DND-41 (cell line): ENCODE results near the gene ZCCHC3.

Source experiments
- ATAC-seq: fragments of 200-7000 bp; cut with Tn5 transposase; 3 replicates; pipeline ENCODE4 v1.9.1; 2021; ENCODE audit warnings: low read depth; ENCODE audit not compliant: insufficient read depth
- DNase-seq: peaks from one replicate; pipeline ENCODE4 v3.0.0-alpha.2; 2020
- H2AFZ ChIP-seq: 2 replicates; pipeline ENCODE4 v1.6.0; 2012; ENCODE audit warnings: low read depth, low read length
- H3K27ac ChIP-seq: 2 replicates; pipeline ENCODE4 v1.5.1; 2012; ENCODE audit warnings: low read length, inconsistent platforms
- H3K27me3 ChIP-seq: fragments of 200-600 bp; sonication (generic); 2 replicates; pipeline ENCODE4 v1.6.0; 2012; ENCODE audit warnings: low read length, mild to moderate bottlenecking, inconsistent platforms; ENCODE audit not compliant: insufficient read depth, poor library complexity
- H3K36me3 ChIP-seq: 2 replicates; pipeline ENCODE4 v1.5.1; 2012; ENCODE audit warnings: low read length, inconsistent platforms; ENCODE audit not compliant: insufficient read depth
- H3K4me1 ChIP-seq: 2 replicates; pipeline ENCODE4 v1.5.1; 2012; ENCODE audit warnings: mild to moderate bottlenecking, low read length; ENCODE audit not compliant: insufficient read depth
- H3K4me2 ChIP-seq: 2 replicates; pipeline ENCODE4 v1.6.0; 2012; ENCODE audit warnings: mild to moderate bottlenecking, moderate library complexity, low read length, inconsistent platforms; ENCODE audit not compliant: insufficient read depth
- H3K4me3 ChIP-seq, 2 experiments: fragments of 200-600 bp in 1 of 2; shearing (Covaris generic) in 1 of 2; 2 replicates each; pipeline ENCODE4 v1.5.1; 2012 to 2016; ENCODE audit warnings: inconsistent platforms in 2 of 2, low read length in 2 of 2, mild to moderate bottlenecking in 2 of 2, low read depth in 1 of 2, moderate library complexity in 1 of 2
- H3K79me2 ChIP-seq: 2 replicates; pipeline ENCODE4 v1.6.0; 2012; ENCODE audit warnings: low read length, inconsistent platforms; ENCODE audit not compliant: insufficient read depth
- H3K9ac ChIP-seq: 2 replicates; pipeline ENCODE4 v1.6.0; 2012; ENCODE audit warnings: low read depth, mild to moderate bottlenecking, inconsistent platforms, low read length, moderate library complexity
- H3K9me3 ChIP-seq: 2 replicates; pipeline ENCODE4 v1.5.1; 2012; ENCODE audit warnings: low read length, moderate library complexity, mild to moderate bottlenecking, inconsistent platforms; ENCODE audit not compliant: insufficient read depth, severe bottlenecking
- H4K20me1 ChIP-seq: 2 replicates; pipeline ENCODE4 v1.6.0; 2012; ENCODE audit warnings: low read length; ENCODE audit not compliant: insufficient read depth
- EZH2 ChIP-seq: IDR thresholded peaks from 3 replicates; pipeline ENCODE4 v1.6.1; 2012; ENCODE audit warnings: borderline replicate concordance, low read depth, mild to moderate bottlenecking, moderate library complexity, low read length, inconsistent platforms; ENCODE audit not compliant: severe bottlenecking
- TF ChIP-seq, protein P1 (sequence below): IDR thresholded peaks from 2 replicates; pipeline ENCODE4 v1.5.1; 2012; ENCODE audit warnings: borderline replicate concordance, low read length, moderate library complexity, mild to moderate bottlenecking; ENCODE audit not compliant: poor library complexity, severe bottlenecking; ENCODE audit errors: extremely low read depth

The ZCCHC3 gene

DNA sequence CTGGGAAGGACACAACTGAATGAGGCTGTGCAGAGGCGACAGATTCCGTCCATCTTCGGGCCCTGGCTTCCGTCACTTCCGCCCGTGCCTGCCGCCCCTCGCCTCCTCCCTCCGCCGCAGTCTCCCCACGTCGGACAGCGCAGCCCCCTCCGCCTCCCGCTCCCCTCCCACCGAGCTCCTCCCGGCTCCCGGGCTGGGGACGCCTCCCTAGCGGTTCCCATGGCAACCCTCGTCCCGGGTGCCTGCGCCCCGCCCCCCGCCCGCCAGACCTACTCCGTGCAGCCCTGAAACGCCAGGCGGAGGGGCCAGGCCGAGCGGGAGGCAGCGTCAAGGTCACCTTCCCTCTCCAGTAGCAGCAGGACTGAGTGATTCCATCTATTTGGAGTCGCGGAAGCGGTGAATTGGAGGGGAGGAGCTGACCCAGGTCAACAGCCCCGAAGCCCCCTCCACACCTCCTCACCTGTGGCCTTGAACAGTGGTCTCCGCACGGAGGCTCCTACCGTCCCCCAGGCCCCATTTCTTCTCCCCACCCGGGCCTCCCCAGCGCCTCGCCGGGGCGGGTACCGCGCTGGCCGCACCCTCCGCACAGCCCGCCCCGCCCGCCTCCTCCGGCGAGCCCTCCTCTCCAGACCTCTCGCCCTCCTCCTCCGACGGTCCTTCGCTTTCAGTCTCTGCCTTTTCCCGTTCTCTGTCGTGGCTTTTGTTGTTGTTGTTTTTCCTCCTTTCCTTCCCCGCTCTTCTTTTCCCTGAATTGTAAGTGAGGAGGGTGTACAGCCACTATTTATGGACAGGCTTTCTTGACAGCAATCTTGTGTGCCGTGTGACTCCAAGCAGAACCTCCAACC, 50.5 kb downstream of the ZCCHC3 start:
- Histone ChIP-seq H3K27me3 (peaks cover 6% of the 10 kb centered on the region), H3K9me3 (no peaks in the 10 kb centered on the region), H2AFZ (peak overlapping the region; percentile 69), H3K27ac (no peak overlapping the region), H3K4me1 (peaks cover 18% of the 10 kb centered on the region), H3K36me3 (no peaks in the 10 kb centered on the region), H3K4me2 (peak overlapping the region; percentile 87), H3K79me2 (no peaks in the 10 kb centered on the region), H3K9ac (peak overlapping the region; percentile 42), H3K4me3 (peak overlapping the region; percentile 24 to 61; a peak in 3 of 4 replicates), H4K20me1 (no peaks in the 10 kb centered on the region)
- TF ChIP-seq, protein P1, sequence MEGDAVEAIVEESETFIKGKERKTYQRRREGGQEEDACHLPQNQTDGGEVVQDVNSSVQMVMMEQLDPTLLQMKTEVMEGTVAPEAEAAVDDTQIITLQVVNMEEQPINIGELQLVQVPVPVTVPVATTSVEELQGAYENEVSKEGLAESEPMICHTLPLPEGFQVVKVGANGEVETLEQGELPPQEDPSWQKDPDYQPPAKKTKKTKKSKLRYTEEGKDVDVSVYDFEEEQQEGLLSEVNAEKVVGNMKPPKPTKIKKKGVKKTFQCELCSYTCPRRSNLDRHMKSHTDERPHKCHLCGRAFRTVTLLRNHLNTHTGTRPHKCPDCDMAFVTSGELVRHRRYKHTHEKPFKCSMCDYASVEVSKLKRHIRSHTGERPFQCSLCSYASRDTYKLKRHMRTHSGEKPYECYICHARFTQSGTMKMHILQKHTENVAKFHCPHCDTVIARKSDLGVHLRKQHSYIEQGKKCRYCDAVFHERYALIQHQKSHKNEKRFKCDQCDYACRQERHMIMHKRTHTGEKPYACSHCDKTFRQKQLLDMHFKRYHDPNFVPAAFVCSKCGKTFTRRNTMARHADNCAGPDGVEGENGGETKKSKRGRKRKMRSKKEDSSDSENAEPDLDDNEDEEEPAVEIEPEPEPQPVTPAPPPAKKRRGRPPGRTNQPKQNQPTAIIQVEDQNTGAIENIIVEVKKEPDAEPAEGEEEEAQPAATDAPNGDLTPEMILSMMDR = no peak
- TF ChIP-seq EZH2 = peak; percentile 53
- DNase-seq = peak; percentile 86
- ATAC-seq = peak; percentile 86

DNA sequence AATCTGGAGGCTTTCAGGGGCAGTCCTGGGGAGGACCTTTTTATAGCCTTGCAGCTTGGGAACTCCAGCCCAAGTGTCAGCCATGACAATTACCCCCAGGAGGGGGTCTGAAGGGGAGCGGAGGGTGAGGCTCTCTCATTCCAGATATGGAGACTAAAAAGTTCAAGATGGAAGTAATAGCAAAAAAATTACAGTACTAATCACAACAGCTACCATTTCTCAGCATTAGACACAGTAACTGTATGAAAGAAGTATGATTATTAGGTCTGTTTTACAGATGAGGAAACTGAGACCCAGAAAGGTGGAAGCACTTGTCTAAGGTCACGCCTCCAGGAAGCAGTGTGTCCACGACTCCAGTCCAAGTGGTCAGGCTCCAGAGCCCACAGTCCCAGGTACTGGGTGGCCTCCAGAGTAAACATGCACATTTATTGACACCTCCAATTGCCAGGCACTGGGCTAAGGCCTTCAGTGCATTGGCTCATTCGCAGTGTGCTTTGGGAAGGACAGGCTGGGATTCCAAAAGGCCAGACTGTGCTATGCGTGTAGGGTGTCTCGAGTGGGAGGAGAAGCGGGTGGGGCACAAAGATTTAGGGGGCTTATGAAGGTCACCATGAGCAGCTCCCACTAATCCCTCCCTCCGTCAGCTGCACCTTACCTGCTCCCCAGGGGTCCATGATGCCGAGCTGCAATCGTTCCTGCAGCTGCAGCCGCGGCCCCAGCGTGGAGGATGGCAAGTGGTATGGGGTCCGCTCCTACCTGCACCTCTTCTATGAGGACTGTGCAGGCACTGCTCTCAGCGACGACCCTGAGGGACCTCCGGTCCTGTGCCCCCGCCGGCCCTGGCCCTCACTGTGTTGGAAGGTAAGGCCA, 51.8 kb downstream of the ZCCHC3 start:
- ATAC-seq = no peak

More for the DNA sequence above, 51.8 kb downstream of the ZCCHC3 start:
- Histone ChIP-seq H3K9me3 (no peaks in the 10 kb centered on the region), H3K9ac (no peak overlapping the region), H3K79me2 (no peaks in the 10 kb centered on the region), H3K4me3 (no peak overlapping the region), H3K27ac (no peak overlapping the region), H3K4me2 (no peak overlapping the region), H2AFZ (no peak overlapping the region), H4K20me1 (peaks cover 4% of the 10 kb centered on the region; the same call in 1 of the 2 replicates), H3K27me3 (peaks cover 6% of the 10 kb centered on the region), H3K36me3 (no peaks in the 10 kb centered on the region), H3K4me1 (peaks cover 20% of the 10 kb centered on the region)
- no peak for TF ChIP-seq EZH2
- TF ChIP-seq, protein P1 = no peak
- no peak for DNase-seq
